GM23248 (cell line): ENCODE measurements around the gene SLC6A4. TPM values are rescaled to one million over a fixed set of nuclear protein-coding genes. Genes with fewer than 3 reads are reported as not detected.

ENCODE experiments used
- DNase-seq: peaks from one replicate; pipeline ENCODE4 v3.0.0-alpha.2; 2015
- H2AFZ ChIP-seq: fragments of 200-600 bp; sonication (generic); 2 replicates; pipeline ENCODE4 v1.6.1; 2016; ENCODE audit warnings: antibody characterized with exemption
- H3F3A ChIP-seq: fragments of 200-600 bp; sonication (generic); 2 replicates; pipeline ENCODE4 v1.6.1; 2016; ENCODE audit warnings: mild to moderate bottlenecking, antibody characterized with exemption, mixed run types; ENCODE audit not compliant: insufficient read depth
- H3K27ac ChIP-seq: fragments of 200-600 bp; sonication (generic); 2 replicates; pipeline ENCODE4 v1.5.1; 2016; ENCODE audit warnings: mild to moderate bottlenecking
- H3K27me3 ChIP-seq: fragments of 200-600 bp; sonication (generic); replicated peaks from 2 replicates; pipeline ENCODE4 v1.6.1; 2016; ENCODE audit warnings: mild to moderate bottlenecking; ENCODE audit not compliant: insufficient read depth
- H3K36me3 ChIP-seq: fragments of 200-600 bp; sonication (generic); 2 replicates; pipeline ENCODE4 v1.6.1; 2016; ENCODE audit warnings: low read depth, mild to moderate bottlenecking
- H3K4me1 ChIP-seq: fragments of 200-600 bp; sonication (generic); 2 replicates; pipeline ENCODE4 v1.6.1; 2016; ENCODE audit warnings: mild to moderate bottlenecking; ENCODE audit not compliant: insufficient read depth
- H3K4me2 ChIP-seq: fragments of 200-600 bp; sonication (generic); one replicate; pipeline ENCODE4 v1.6.1; 2016; ENCODE audit warnings: mild to moderate bottlenecking; ENCODE audit not compliant: unreplicated experiment
- H3K4me3 ChIP-seq: fragments of 200-600 bp; sonication (generic); 2 replicates; pipeline ENCODE4 v1.5.1; 2016; ENCODE audit warnings: mild to moderate bottlenecking
- H3K79me2 ChIP-seq: fragments of 200-600 bp; sonication (generic); 2 replicates; pipeline ENCODE4 v1.6.1; 2016; ENCODE audit warnings: mild to moderate bottlenecking; ENCODE audit not compliant: insufficient read depth
- H3K9ac ChIP-seq: fragments of 200-600 bp; sonication (generic); 2 replicates; pipeline ENCODE4 v1.6.1; 2016; ENCODE audit warnings: mild to moderate bottlenecking
- H3K9me2 ChIP-seq: fragments of 200-600 bp; sonication (generic); 2 replicates; pipeline ENCODE4 v1.6.1; 2016; ENCODE audit warnings: mixed run types, mild to moderate bottlenecking, moderate library complexity; ENCODE audit not compliant: insufficient read depth
- H3K9me3 ChIP-seq: fragments of 200-600 bp; sonication (generic); one replicate; pipeline ENCODE4 v1.6.1; 2017; ENCODE audit warnings: low read depth
- H4K20me1 ChIP-seq: fragments of 200-600 bp; sonication (generic); 2 replicates; pipeline ENCODE4 v1.6.0; 2016; ENCODE audit not compliant: insufficient read depth
- EZH2 ChIP-seq: fragments of 200-600 bp; sonication (generic); IDR thresholded peaks from 2 replicates; pipeline ENCODE4 v1.6.1; 2018; ENCODE audit warnings: antibody characterized with exemption, mild to moderate bottlenecking; ENCODE audit not compliant: insufficient read depth, poor library complexity, severe bottlenecking
- EZH2phosphoT487 ChIP-seq: fragments of 200-600 bp; sonication (generic); IDR thresholded peaks from 2 replicates; pipeline ENCODE4 v1.6.1; 2018; ENCODE audit warnings: antibody characterized with exemption, moderate library complexity, mild to moderate bottlenecking, low read depth; ENCODE audit not compliant: insufficient read depth
- WGBS, 2 experiments: methylation state at CpG; one replicate each; pipeline ENCODE4 v1.1.6; 2015 to 2017; ENCODE audit warnings: low lambda C conversion rate in 2 of 2, low coverage in 1 of 2; ENCODE audit errors: missing lambda C conversion rate in 2 of 2; 5-methylcytosine and 5-hydroxymethylcytosine counted together
- in situ Hi-C: fragments of 300-500 bp; cut with MboI; formaldehyde crosslinking; loops from 2 replicates; pipeline ENCODE4 v1.15.0; 2020
- polyA plus RNA-seq: library from polyadenylated mRNA; unstranded; fragments of >200 nt; fragmentation: Nextera tagmentation; extraction: Ambion mirVana; gene quantifications from 2 replicates; pipeline ENCODE4 v1.2.1, GENCODE V29; 2016
- total RNA-seq: library from RNA; depleted of rRNA; stranded (reverse); fragments of >200 nt; shearing (Covaris generic); gene quantifications from 2 replicates; pipeline ENCODE4 v1.2.3, GENCODE V29; 2014

Gene SLC6A4
- total and polyA plus RNA-seq, 2 experiments from 2014 or later, result 0.03 TPM; not detected in 1

DNA sequence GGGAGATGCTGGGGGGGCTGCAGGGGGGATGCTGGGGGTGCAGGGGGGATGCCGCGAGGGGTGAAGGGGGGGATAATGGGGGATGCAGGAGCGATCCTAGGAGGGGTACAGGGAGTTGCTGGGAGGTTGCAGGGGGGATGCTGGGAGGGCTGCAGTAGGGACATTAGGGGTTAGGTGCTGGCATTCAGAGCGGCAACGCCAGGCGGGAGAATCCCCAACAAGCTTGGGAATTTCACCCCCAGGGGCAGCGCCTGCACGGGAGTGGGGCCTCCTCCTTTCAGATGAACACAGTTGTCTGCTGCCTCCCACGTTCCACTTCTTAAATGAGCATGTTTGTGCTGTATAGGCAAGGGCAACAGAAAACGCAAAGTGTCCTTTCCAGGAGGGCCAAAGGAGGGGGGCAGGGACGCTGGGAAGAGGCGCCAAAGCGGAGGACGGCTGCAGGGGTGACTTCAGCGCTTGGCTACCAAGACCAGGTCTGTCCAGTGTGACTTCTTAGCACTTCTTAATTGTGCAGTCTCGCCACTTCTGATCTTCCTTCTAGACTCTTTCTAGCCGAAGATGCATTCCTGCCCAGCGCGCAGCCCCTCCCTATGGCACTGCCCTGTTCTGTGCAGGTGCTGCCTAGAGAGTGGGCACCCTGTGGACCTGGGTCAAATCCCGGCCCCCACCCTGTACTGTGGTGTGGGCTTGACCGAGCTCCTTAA lies 2.0 kb upstream of the SLC6A4 start:
- no peaks in the 10 kb centered on the region for H3K36me3 ChIP-seq
- H2AFZ ChIP-seq, result no peak overlapping the region
- H3K79me2 ChIP-seq, result no peaks in the 10 kb centered on the region
- H3K4me2 ChIP-seq, result no peak overlapping the region
- WGBS, 2 experiments, result 30 to 40% methylated on average over 17 to 21 of the region's 21 CpGs
- no peaks in the 10 kb centered on the region for H3K9me2 ChIP-seq
- H3K9me3 ChIP-seq, result no peaks in the 10 kb centered on the region
- no peak overlapping the region for H3K9ac ChIP-seq
- no peak overlapping the region for H3K4me3 ChIP-seq
- in situ Hi-C loops, result no loop called here
- H3K27ac ChIP-seq, result no peak overlapping the region
- TF ChIP-seq EZH2 (no peak), EZH2phosphoT487 (no peak)
- peaks cover 12% of the 10 kb centered on the region for H3K4me1 ChIP-seq
- no peaks in the 10 kb centered on the region for H4K20me1 ChIP-seq
- no peaks in the 10 kb centered on the region for H3F3A ChIP-seq
- DNase-seq, result peak; percentile 27
- H3K27me3 ChIP-seq, result peaks cover 39% of the 10 kb centered on the region

- no peak overlapping the region for H2AFZ ChIP-seq
- H3K79me2 ChIP-seq, result no peaks in the 10 kb centered on the region
- H3K4me3 ChIP-seq, result peak overlapping the region; percentile 44
- in situ Hi-C loops, result no loop called here
- no peaks in the 10 kb centered on the region for H3K9me3 ChIP-seq
- DNase-seq, result peak; percentile 74
- no peak overlapping the region for H3K9ac ChIP-seq
- H4K20me1 ChIP-seq, result no peaks in the 10 kb centered on the region
- no peaks in the 10 kb centered on the region for H3F3A ChIP-seq
- 9 to 10% methylated on average over 17 to 20 of the region's 20 CpGs for WGBS, 2 experiments
- H3K9me2 ChIP-seq, result no peaks in the 10 kb centered on the region
- peak overlapping the region; percentile 86 for H3K4me2 ChIP-seq
- H3K36me3 ChIP-seq, result no peaks in the 10 kb centered on the region
- TF ChIP-seq EZH2, result no peak
- no peak for TF ChIP-seq EZH2phosphoT487
- H3K27ac ChIP-seq, result no peak overlapping the region
- H3K4me1 ChIP-seq, result peaks cover 12% of the 10 kb centered on the region
- H3K27me3 ChIP-seq, result peaks cover 39% of the 10 kb centered on the region
Measured at GRCh38 chr17:30236766-30237165, 1.3 kb upstream of the SLC6A4 start.

GRCh38 chr17:30236297-30236624 lies 764 bp upstream of the SLC6A4 start:
- no peaks in the 10 kb centered on the region for H3K9me2 ChIP-seq
- peaks cover 12% of the 10 kb centered on the region for H3K4me1 ChIP-seq
- H3K9ac ChIP-seq, result no peak overlapping the region
- peak overlapping the region; percentile 86 for H3K4me2 ChIP-seq
- peak; percentile 87 for TF ChIP-seq EZH2
- TF ChIP-seq EZH2phosphoT487, result no peak
- in situ Hi-C loops, result no loop called here
- peaks cover 39% of the 10 kb centered on the region for H3K27me3 ChIP-seq
- H3K79me2 ChIP-seq, result no peaks in the 10 kb centered on the region
- no peaks in the 10 kb centered on the region for H3K36me3 ChIP-seq
- no peaks in the 10 kb centered on the region for H3F3A ChIP-seq
- peak overlapping the region; percentile 66 for H2AFZ ChIP-seq
- DNase-seq, result no peak
- no peaks in the 10 kb centered on the region for H3K9me3 ChIP-seq
- no peak overlapping the region for H3K27ac ChIP-seq
- no peaks in the 10 kb centered on the region for H4K20me1 ChIP-seq
- WGBS, 2 experiments, result 47 to 52% methylated on average over 10 of the region's 10 CpGs
- peak overlapping the region; percentile 68 for H3K4me3 ChIP-seq

GRCh38 chr17:30234964-30235363 lies 533 bp downstream of the SLC6A4 start:
- no peaks in the 10 kb centered on the region for H3F3A ChIP-seq
- peaks cover 12% of the 10 kb centered on the region for H3K4me1 ChIP-seq
- H3K27ac ChIP-seq, result no peak overlapping the region
- no peaks in the 10 kb centered on the region for H3K9me3 ChIP-seq
- no peaks in the 10 kb centered on the region for H3K79me2 ChIP-seq
- H3K27me3 ChIP-seq, result peaks cover 39% of the 10 kb centered on the region
- peak overlapping the region; percentile 68 for H3K4me3 ChIP-seq
- in situ Hi-C loops, result no loop called here
- WGBS, 2 experiments, result 35% methylated on average over 12 of the region's 12 CpGs
- DNase-seq, result peak; percentile 23
- H3K36me3 ChIP-seq, result no peaks in the 10 kb centered on the region
- peak overlapping the region; percentile 86 for H3K4me2 ChIP-seq
- H2AFZ ChIP-seq, result peak overlapping the region; percentile 66
- no peak overlapping the region for H3K9ac ChIP-seq
- no peaks in the 10 kb centered on the region for H4K20me1 ChIP-seq
- TF ChIP-seq EZH2 (no peak), EZH2phosphoT487 (0 out of 2 replicates have a peak, but pooled peaks have one; percentile 5)
- no peaks in the 10 kb centered on the region for H3K9me2 ChIP-seq
